ENCODE measurements around the gene TMEM163. TPM values are rescaled to one million over a fixed set of nuclear protein-coding genes. Genes with fewer than 3 reads are reported as not detected.

Gene TMEM163
- polyA plus RNA-seq, 1 experiment: not detected

DNA sequence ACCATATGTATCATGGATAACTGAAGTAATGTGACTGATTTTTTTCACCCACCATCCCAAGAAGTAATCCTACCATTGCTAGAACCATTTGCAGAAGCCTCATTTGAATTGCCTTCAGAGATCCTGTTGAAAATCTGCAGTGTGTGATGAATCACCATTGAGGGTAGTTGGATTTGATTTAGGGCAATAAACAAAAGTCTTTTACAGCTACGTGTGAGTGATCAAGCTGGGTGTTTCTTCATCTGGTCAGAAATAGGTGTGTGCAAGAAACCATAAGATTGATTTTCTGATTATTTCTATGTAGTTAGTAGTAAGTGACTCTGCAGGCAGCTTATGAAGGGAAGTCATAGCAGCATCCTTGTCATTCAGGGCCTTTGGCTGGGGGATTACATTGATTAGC lies 305.4 kb downstream of the TMEM163 start:
- DNase-seq (ENCODE audit: low read depth, low spot score): no peak
- ChIA-PET CTCF (interaction anchor here (1.1 to 4.9 kb wide), 8 partner anchors 8 to 529 kb away, joined by 3 to 60 read pairs (median 19); no protein-coding TSS in a partner anchor), POLR2A (interaction anchor here (1.0 kb wide), 1 partner anchor 280 kb away, joined by 3 read pairs; no protein-coding TSS in a partner anchor)
- no peak overlapping the region for H3K4me3 ChIP-seq (ENCODE audit: low read depth, low read length)
- H3K27me3 ChIP-seq (ENCODE audit: control insufficient read depth, insufficient read depth, low read length): no peaks in the 10 kb centered on the region
- no peaks in the 10 kb centered on the region for H3K9me3 ChIP-seq (ENCODE audit: control insufficient read depth, insufficient read depth, low read length)
- TF ChIP-seq, protein P1, sequence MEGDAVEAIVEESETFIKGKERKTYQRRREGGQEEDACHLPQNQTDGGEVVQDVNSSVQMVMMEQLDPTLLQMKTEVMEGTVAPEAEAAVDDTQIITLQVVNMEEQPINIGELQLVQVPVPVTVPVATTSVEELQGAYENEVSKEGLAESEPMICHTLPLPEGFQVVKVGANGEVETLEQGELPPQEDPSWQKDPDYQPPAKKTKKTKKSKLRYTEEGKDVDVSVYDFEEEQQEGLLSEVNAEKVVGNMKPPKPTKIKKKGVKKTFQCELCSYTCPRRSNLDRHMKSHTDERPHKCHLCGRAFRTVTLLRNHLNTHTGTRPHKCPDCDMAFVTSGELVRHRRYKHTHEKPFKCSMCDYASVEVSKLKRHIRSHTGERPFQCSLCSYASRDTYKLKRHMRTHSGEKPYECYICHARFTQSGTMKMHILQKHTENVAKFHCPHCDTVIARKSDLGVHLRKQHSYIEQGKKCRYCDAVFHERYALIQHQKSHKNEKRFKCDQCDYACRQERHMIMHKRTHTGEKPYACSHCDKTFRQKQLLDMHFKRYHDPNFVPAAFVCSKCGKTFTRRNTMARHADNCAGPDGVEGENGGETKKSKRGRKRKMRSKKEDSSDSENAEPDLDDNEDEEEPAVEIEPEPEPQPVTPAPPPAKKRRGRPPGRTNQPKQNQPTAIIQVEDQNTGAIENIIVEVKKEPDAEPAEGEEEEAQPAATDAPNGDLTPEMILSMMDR (IDR thresholded peaks at IDR 0.05; ENCODE audit: low read depth, low read length): no peak
- H3K27ac ChIP-seq (ENCODE audit: low read depth, low read length): no peak overlapping the region

DNA sequence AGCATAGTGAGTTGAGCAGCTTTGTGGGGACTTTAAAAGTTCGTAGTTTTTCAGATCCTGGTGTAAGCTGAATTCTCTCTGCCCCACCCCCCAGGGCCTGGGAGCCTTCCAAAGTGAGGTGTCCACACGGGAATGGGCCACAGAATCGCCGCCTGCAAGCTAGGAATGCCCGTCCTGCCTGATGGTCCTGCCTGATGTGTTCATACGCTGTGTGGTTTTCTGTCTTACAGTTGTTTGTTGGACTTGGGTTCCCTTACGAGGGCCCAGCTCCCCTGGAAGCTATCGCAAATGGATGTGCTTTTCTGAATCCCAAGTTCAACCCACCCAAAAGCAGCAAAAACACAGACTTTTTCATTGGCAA lies 306.2 kb downstream of the TMEM163 start:
- TF ChIP-seq, protein P1 (IDR thresholded peaks at IDR 0.05; ENCODE audit: low read depth, low read length): no peak
- no peaks in the 10 kb centered on the region for H3K27me3 ChIP-seq (ENCODE audit: control insufficient read depth, insufficient read depth, low read length)
- H3K4me3 ChIP-seq (ENCODE audit: low read depth, low read length): no peak overlapping the region
- peak overlapping the region; percentile 4 for H3K27ac ChIP-seq (ENCODE audit: low read depth, low read length)
- CTCF ChIA-PET: interaction anchor here (0.5 to 4.9 kb wide), 28 partner anchors 8 to 529 kb away, joined by 3 to 60 read pairs (median 4); no protein-coding TSS in a partner anchor
- POLR2A ChIA-PET: interaction anchor here (0.7 to 1.4 kb wide), 2 partner anchors 292 to 294 kb away, joined by 5 to 8 read pairs; no protein-coding TSS in a partner anchor
- no peaks in the 10 kb centered on the region for H3K9me3 ChIP-seq (ENCODE audit: control insufficient read depth, insufficient read depth, low read length)
- DNase-seq (ENCODE audit: low read depth, low spot score): no peak

DNA sequence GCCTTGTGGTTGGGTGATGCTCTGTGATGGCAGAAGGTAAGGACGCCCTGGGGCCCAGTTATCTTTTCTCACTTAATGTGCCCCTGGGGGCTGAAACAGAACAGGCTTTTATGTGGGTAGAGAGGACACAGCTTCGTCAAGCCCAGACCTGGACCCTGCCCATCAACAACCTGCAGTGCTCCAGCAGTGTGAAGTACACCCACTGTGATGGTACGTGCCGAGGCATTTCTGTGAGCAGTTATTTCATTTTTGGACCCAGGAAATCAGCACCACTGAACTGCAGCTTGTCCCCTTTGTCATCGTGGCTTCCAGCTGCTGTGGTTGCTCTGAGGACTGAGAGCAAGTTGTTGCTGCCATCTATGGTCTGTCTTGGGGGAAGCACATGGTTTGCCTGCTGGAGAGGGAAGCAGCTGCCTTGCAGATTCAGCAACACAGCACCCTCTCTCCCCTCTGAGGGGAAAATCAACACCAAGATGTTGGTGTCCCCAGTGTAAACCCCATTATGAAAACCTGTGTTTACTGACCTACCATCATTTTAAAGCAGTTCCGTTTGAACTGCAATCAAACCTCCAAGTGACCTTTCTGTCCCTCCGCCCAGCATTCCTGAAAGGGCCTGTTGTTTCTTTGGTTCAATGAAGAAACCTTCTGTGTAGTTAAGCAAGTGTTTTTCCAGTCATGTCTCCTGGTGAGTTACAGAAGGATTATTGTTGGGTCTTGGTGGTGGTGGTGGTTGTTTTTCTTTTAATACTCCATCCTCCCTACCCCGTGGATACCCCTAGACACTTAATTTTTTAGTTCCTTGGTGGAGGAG lies 306.8 kb downstream of the TMEM163 start:
- CTCF ChIA-PET: interaction anchor here (0.5 to 4.9 kb wide), 35 partner anchors 8 to 528 kb away, joined by 3 to 60 read pairs (median 4); no protein-coding TSS in a partner anchor
- no peaks in the 10 kb centered on the region for H3K9me3 ChIP-seq (ENCODE audit: control insufficient read depth, insufficient read depth, low read length)
- H3K4me3 ChIP-seq (ENCODE audit: low read depth, low read length): no peak overlapping the region
- POLR2A ChIA-PET: interaction anchor here (0.7 to 1.4 kb wide), 2 partner anchors 292 to 293 kb away, joined by 5 to 8 read pairs; no protein-coding TSS in a partner anchor
- no peaks in the 10 kb centered on the region for H3K27me3 ChIP-seq (ENCODE audit: control insufficient read depth, insufficient read depth, low read length)
- DNase-seq (ENCODE audit: low read depth, low spot score): no peak
- TF ChIP-seq, protein P1 (IDR thresholded peaks at IDR 0.05; ENCODE audit: low read depth, low read length): peak; percentile 77
- peak overlapping the region; percentile 4 for H3K27ac ChIP-seq (ENCODE audit: low read depth, low read length)

DNA sequence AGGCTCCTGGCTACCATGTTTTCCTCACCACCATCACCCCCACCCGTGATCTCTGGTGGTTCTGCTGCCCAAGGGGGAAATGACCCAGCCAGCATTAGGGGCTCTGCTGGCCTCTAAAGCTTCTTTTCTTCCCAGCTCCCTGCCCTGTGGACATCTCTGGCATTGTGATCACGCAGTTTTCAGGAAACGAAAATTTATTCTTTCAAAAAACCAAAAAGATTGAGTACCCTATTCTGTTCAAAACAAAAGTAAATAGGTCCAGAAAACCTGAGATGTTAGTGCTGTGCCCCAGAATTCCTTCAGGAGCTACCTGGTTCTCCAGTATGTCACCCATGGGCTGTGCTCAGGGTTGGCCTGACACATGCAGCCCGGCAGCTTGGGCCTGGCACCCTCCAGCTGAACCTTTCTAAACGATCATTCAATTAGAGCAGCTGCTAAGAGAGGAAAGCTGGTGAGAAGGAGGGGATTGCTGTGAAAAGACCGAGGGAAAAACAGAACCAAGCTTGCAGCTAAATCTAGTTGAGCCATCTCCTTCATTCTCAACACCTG lies 307.4 kb downstream of the TMEM163 start:
- no peaks in the 10 kb centered on the region for H3K9me3 ChIP-seq (ENCODE audit: control insufficient read depth, insufficient read depth, low read length)
- DNase-seq (ENCODE audit: low read depth, low spot score): no peak
- H3K27ac ChIP-seq (ENCODE audit: low read depth, low read length): no peak overlapping the region
- H3K27me3 ChIP-seq (ENCODE audit: control insufficient read depth, insufficient read depth, low read length): no peaks in the 10 kb centered on the region
- ChIA-PET CTCF (interaction anchor here (0.6 to 4.9 kb wide), 29 partner anchors 10 to 527 kb away, joined by 3 to 60 read pairs (median 4); no protein-coding TSS in a partner anchor), POLR2A (interaction anchor here (0.5 to 1.4 kb wide), 3 partner anchors 167 to 291 kb away, joined by 3 to 8 read pairs (median 4); no protein-coding TSS in a partner anchor)
- H3K4me3 ChIP-seq (ENCODE audit: low read depth, low read length): no peak overlapping the region
- TF ChIP-seq, protein P1 (IDR thresholded peaks at IDR 0.05; ENCODE audit: low read depth, low read length): no peak
